Tibial nerve (tissue), 4 donors: ENCODE results near the gene GUCD1. TPM values are rescaled to one million over a fixed set of nuclear protein-coding genes. Genes with fewer than 3 reads are reported as not detected.

Source experiments
- DNase-seq, 2 donors: peaks; one replicate each; pipeline ENCODE4 v3.0.0-alpha.2; 2019; ENCODE audit warnings: low spot score in 2 of 2
- H3K27ac ChIP-seq, 4 donors: fragments of 200-600 bp; sonication (generic) in 3 of 4; one replicate each; pipeline ENCODE4 v1.5.1; 2017 to 2019; ENCODE audit warnings: mild to moderate bottlenecking in 1 of 4
- H3K27me3 ChIP-seq, 2 donors: fragments of 200-600 bp; sonication (generic) in 1 of 2; one replicate each; pipeline versions ENCODE4 v1.5.1 to v1.6.0; 2017 to 2019
- H3K36me3 ChIP-seq, 3 donors: fragments of 200-600 bp; sonication (generic); one replicate each; pipeline ENCODE4 v1.5.1; 2018 to 2019
- H3K4me1 ChIP-seq, 4 donors: fragments of 200-600 bp; sonication (generic) in 3 of 4; one replicate each; pipeline ENCODE4 v1.5.1; 2017 to 2019
- H3K4me3 ChIP-seq, 4 donors: fragments of 200-600 bp; sonication (generic) in 3 of 4; one replicate each; pipeline ENCODE4 v1.5.1; 2017 to 2019; ENCODE audit warnings: mild to moderate bottlenecking in 1 of 4, moderate library complexity in 1 of 4
- H3K9me3 ChIP-seq, 4 donors: fragments of 200-600 bp; sonication (generic) in 3 of 4; one replicate each; pipeline ENCODE4 v1.5.1; 2017 to 2019
- CTCF ChIP-seq, 5 experiments: fragments of 200-600 bp in 3 of 5; fragments of 450-650 bp in 2 of 5; sonication (generic) in 3 of 5; IDR thresholded peaks; one replicate each; pipeline ENCODE4 v1.5.1; 2016 to 2019; ENCODE audit warnings: antibody characterized with exemption in 5 of 5, mild to moderate bottlenecking in 3 of 5, moderate library complexity in 2 of 5
- EP300 ChIP-seq, 2 donors: sonication (generic); formaldehyde crosslinking; IDR thresholded peaks; one replicate each; pipeline ENCODE4 v1.6.1; 2017; ENCODE audit warnings: antibody characterized with exemption in 2 of 2, mild to moderate bottlenecking in 1 of 2
- POLR2A ChIP-seq, 2 donors: fragments of 450-650 bp; IDR thresholded peaks; one replicate each; pipeline ENCODE4 v1.6.1; 2017; ENCODE audit warnings: antibody characterized with exemption in 2 of 2, mild to moderate bottlenecking in 2 of 2, moderate library complexity in 2 of 2
- WGBS, 2 donors: methylation state at CpG; one replicate each; pipeline ENCODE4 v1.1.5; 2018; 5-methylcytosine and 5-hydroxymethylcytosine counted together
- total RNA-seq, 4 donors: library from RNA; depleted of rRNA; stranded (reverse); fragments of >200 nt; gene quantifications; one replicate each; pipeline ENCODE4 v1.1.0, GENCODE V29; 2016

Gene GUCD1
- total RNA-seq, 4 donors from 2014 or later, result 74.1 to 87.9 (median 84.6) TPM

GRCh38 chr22:24518228-24518627, 36.7 kb downstream of the GUCD1 start:
- TF ChIP-seq EP300 (IDR thresholded peaks at IDR 0.05) (no peak), POLR2A (IDR thresholded peaks at IDR 0.05) (no peak), CTCF (IDR thresholded peaks at IDR 0.05) (no peak)
- no peaks in the 10 kb centered on the region for H3K9me3 ChIP-seq
- no peak overlapping the region for H3K4me3 ChIP-seq
- DNase-seq, result no peak
- WGBS, 2 donors, result 81 to 91% methylated on average over 3 of the region's 3 CpGs
- no peaks in the 10 kb centered on the region for H3K27me3 ChIP-seq
- no peak overlapping the region for H3K27ac ChIP-seq
- H3K36me3 ChIP-seq, result no peaks in the 10 kb centered on the region
- H3K4me1 ChIP-seq, result peaks cover 0 to 10% (median 4%) of the 10 kb centered on the region in 4 donors

GRCh38 chr22:24517446-24517845, 37.5 kb downstream of the GUCD1 start:
- H3K27ac ChIP-seq, result no peak overlapping the region
- H3K9me3 ChIP-seq, result no peaks in the 10 kb centered on the region
- H3K27me3 ChIP-seq, result no peaks in the 10 kb centered on the region
- no peaks in the 10 kb centered on the region for H3K36me3 ChIP-seq
- H3K4me3 ChIP-seq, result no peak overlapping the region
- TF ChIP-seq EP300 (IDR thresholded peaks at IDR 0.05) (no peak), CTCF (IDR thresholded peaks at IDR 0.05) (no peak), POLR2A (IDR thresholded peaks at IDR 0.05) (no peak)
- H3K4me1 ChIP-seq, result peaks cover 0 to 10% (median 4%) of the 10 kb centered on the region in 4 donors
- no peak for DNase-seq
- WGBS, 2 donors, result 69 to 78% methylated on average over 2 of the region's 2 CpGs

GRCh38 chr22:24516301-24516737, 38.6 kb downstream of the GUCD1 start:
- peak in 1 of 2 donors; percentile 62 for DNase-seq
- Histone ChIP-seq H3K36me3 (no peaks in the 10 kb centered on the region), H3K27ac (no peak overlapping the region), H3K27me3 (no peaks in the 10 kb centered on the region), H3K9me3 (no peaks in the 10 kb centered on the region), H3K4me1 (peaks cover 0 to 21% (median 11%) of the 10 kb centered on the region in 4 donors), H3K4me3 (no peak overlapping the region)
- WGBS, 2 donors, result 12 to 13% methylated on average over 3 of the region's 3 CpGs
- TF ChIP-seq POLR2A (IDR thresholded peaks at IDR 0.05) (no peak), EP300 (IDR thresholded peaks at IDR 0.05) (no peak), CTCF (IDR thresholded peaks at IDR 0.05) (no peak)

- 85 to 91% methylated on average over 8 of the region's 8 CpGs for WGBS, 2 donors
- no peaks in the 10 kb centered on the region for H3K36me3 ChIP-seq
- H3K4me3 ChIP-seq, result no peak overlapping the region
- H3K27me3 ChIP-seq, result no peaks in the 10 kb centered on the region
- peaks cover 0 to 30% (median 11%) of the 10 kb centered on the region in 4 donors for H3K4me1 ChIP-seq
- H3K9me3 ChIP-seq, result no peaks in the 10 kb centered on the region
- no peak for DNase-seq
- TF ChIP-seq POLR2A (IDR thresholded peaks at IDR 0.05) (no peak), CTCF (IDR thresholded peaks at IDR 0.05) (no peak), EP300 (IDR thresholded peaks at IDR 0.05) (no peak)
- no peak overlapping the region for H3K27ac ChIP-seq
Measured at GRCh38 chr22:24515027-24515338, 40.0 kb downstream of the GUCD1 start.

- H3K27me3 ChIP-seq, result no peaks in the 10 kb centered on the region
- TF ChIP-seq EP300 (IDR thresholded peaks at IDR 0.05), result no peak
- TF ChIP-seq CTCF (IDR thresholded peaks at IDR 0.05), result no peak
- TF ChIP-seq POLR2A (IDR thresholded peaks at IDR 0.05), result no peak
- H3K36me3 ChIP-seq, result no peaks in the 10 kb centered on the region
- DNase-seq, result no peak
- no peaks in the 10 kb centered on the region for H3K9me3 ChIP-seq
- H3K27ac ChIP-seq, result no peak overlapping the region
- H3K4me3 ChIP-seq, result no peak overlapping the region
- H3K4me1 ChIP-seq, result peaks cover 0 to 30% (median 11%) of the 10 kb centered on the region in 4 donors
- 66 to 73% methylated on average over 14 of the region's 14 CpGs for WGBS, 2 donors
Measured at GRCh38 chr22:24514241-24515026, 40.5 kb downstream of the GUCD1 start.
